Measurements from ENCODE around the gene RNF10. TPM values are rescaled to one million over a fixed set of nuclear protein-coding genes. Genes with fewer than 3 reads are reported as not detected.

The RNF10 gene
- polyA plus RNA-seq, 1 donor (not counting 4 experiments of a cell fraction or from before 2014, with no cell fraction given): 60.3 TPM

- Histone ChIP-seq H3K4me2 (ENCODE audit: control insufficient read depth, extremely low read depth, insufficient read depth, low read depth, low read length) (peak overlapping the region; percentile 96), H3K36me3 (ENCODE audit: control insufficient read depth in 2 of 2, extremely low read depth in 1 of 2, insufficient read depth in 2 of 2, low read length in 2 of 2) (peaks cover 8 to 16% of the 10 kb centered on the region in 2 experiments), H4K20me1 (ENCODE audit: control insufficient read depth, extremely low read depth, insufficient read depth, low read length) (peaks cover 19% of the 10 kb centered on the region), H3K9me3 (ENCODE audit: control insufficient read depth, low read depth, low read length) (no peaks in the 10 kb centered on the region), H3K79me2 (ENCODE audit: control insufficient read depth, insufficient read depth, low read length) (peaks cover 36% of the 10 kb centered on the region), H2AFZ (ENCODE audit: control insufficient read depth, low read length) (peak overlapping the region; percentile 85), H3K4me1 (ENCODE audit: control insufficient read depth, extremely low read depth, insufficient read depth, low read length) (peaks cover 12% of the 10 kb centered on the region), H3K9ac (ENCODE audit: control insufficient read depth, extremely low read depth, insufficient read depth, low read length) (peak overlapping the region; percentile 75), H3K27me3 (ENCODE audit: control insufficient read depth, extremely low read depth, insufficient read depth, low read length) (no peaks in the 10 kb centered on the region), H3K27ac (ENCODE audit: control insufficient read depth, insufficient read depth, low read length) (peak overlapping the region; percentile 71), H3K9me1 (ENCODE audit: control insufficient read depth, extremely low read depth, insufficient read depth, low read length) (no peaks in the 10 kb centered on the region), H3K4me3 (ENCODE audit: control insufficient read depth in 2 of 3, extremely low read depth in 1 of 3, insufficient read depth in 2 of 3, low read depth in 1 of 3, low read length in 3 of 3) (peak overlapping the region; percentile 80 to 99 (median 86))
- FAIRE-seq: no peak
- dilution Hi-C loops (cut with MboI; ENCODE audit: extremely low pct_ligation_motif_present, low sequenced_read_pairs): no loop called here
- TF ChIP-seq EZH2 (IDR thresholded peaks at IDR 0.05; ENCODE audit: low read length): no peak
- TF ChIP-seq, protein P1, sequence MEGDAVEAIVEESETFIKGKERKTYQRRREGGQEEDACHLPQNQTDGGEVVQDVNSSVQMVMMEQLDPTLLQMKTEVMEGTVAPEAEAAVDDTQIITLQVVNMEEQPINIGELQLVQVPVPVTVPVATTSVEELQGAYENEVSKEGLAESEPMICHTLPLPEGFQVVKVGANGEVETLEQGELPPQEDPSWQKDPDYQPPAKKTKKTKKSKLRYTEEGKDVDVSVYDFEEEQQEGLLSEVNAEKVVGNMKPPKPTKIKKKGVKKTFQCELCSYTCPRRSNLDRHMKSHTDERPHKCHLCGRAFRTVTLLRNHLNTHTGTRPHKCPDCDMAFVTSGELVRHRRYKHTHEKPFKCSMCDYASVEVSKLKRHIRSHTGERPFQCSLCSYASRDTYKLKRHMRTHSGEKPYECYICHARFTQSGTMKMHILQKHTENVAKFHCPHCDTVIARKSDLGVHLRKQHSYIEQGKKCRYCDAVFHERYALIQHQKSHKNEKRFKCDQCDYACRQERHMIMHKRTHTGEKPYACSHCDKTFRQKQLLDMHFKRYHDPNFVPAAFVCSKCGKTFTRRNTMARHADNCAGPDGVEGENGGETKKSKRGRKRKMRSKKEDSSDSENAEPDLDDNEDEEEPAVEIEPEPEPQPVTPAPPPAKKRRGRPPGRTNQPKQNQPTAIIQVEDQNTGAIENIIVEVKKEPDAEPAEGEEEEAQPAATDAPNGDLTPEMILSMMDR (optimal IDR thresholded peaks at IDR 0.05 in 1 of 3, IDR thresholded peaks at IDR 0.05 in 1 of 3, conservative IDR thresholded peaks at IDR 0.05 in 1 of 3; ENCODE audit: extremely low read depth in 1 of 3, insufficient read depth in 2 of 3, low read length in 3 of 3): no peak
- no peak for DNase-seq (ENCODE audit: low read depth, low spot score)
Observed at GRCh38 chr12:120495186-120495730, 38.9 kb upstream of the RNF10 start.

GRCh38 chr12:120495731-120496412, 38.3 kb upstream of the RNF10 start, which contains the start of gene DYNLL1:
Gene DYNLL1, plus strand, starts transcription at chr12:120496113. Its CDS starts 309 bp downstream, at chr12:120496422.
- peaks cover 12% of the 10 kb centered on the region for H3K4me1 ChIP-seq (ENCODE audit: control insufficient read depth, extremely low read depth, insufficient read depth, low read length)
- dilution Hi-C loops (cut with MboI; ENCODE audit: extremely low pct_ligation_motif_present, low sequenced_read_pairs): no loop called here
- H2AFZ ChIP-seq (ENCODE audit: control insufficient read depth, low read length): peak within 1 kb of the TSS; percentile 85

More at GRCh38 chr12:120495731-120496412, 38.3 kb upstream of the RNF10 start, which contains the start of gene DYNLL1:
- Histone ChIP-seq H3K9ac (ENCODE audit: control insufficient read depth, extremely low read depth, insufficient read depth, low read length) (peak within 1 kb of the TSS; percentile 85), H3K79me2 (ENCODE audit: control insufficient read depth, insufficient read depth, low read length) (peaks cover 36% of the 10 kb centered on the region), H3K4me2 (ENCODE audit: control insufficient read depth, extremely low read depth, insufficient read depth, low read depth, low read length) (peak within 1 kb of the TSS; percentile 96), H3K27me3 (ENCODE audit: control insufficient read depth, extremely low read depth, insufficient read depth, low read length) (no peaks in the 10 kb centered on the region), H3K9me1 (ENCODE audit: control insufficient read depth, extremely low read depth, insufficient read depth, low read length) (no peaks in the 10 kb centered on the region), H3K9me3 (ENCODE audit: control insufficient read depth, low read depth, low read length) (no peaks in the 10 kb centered on the region), H4K20me1 (ENCODE audit: control insufficient read depth, extremely low read depth, insufficient read depth, low read length) (peaks cover 19% of the 10 kb centered on the region), H3K36me3 (ENCODE audit: control insufficient read depth in 2 of 2, extremely low read depth in 1 of 2, insufficient read depth in 2 of 2, low read length in 2 of 2) (peaks cover 7 to 16% of the 10 kb centered on the region in 2 experiments), H3K27ac (ENCODE audit: control insufficient read depth, insufficient read depth, low read length) (peak within 1 kb of the TSS; percentile 71), H3K4me3 (ENCODE audit: control insufficient read depth in 2 of 3, extremely low read depth in 1 of 3, insufficient read depth in 2 of 3, low read depth in 1 of 3, low read length in 3 of 3) (peak within 1 kb of the TSS; percentile 86 to 99 (median 97))
- no peak for TF ChIP-seq EZH2 (IDR thresholded peaks at IDR 0.05; ENCODE audit: low read length)
- TF ChIP-seq, protein P1 (optimal IDR thresholded peaks at IDR 0.05 in 1 of 3, IDR thresholded peaks at IDR 0.05 in 1 of 3, conservative IDR thresholded peaks at IDR 0.05 in 1 of 3; ENCODE audit: extremely low read depth in 1 of 3, insufficient read depth in 2 of 3, low read length in 3 of 3): peak in 1 of 3 experiments; percentile 1
- peak; percentile 84 for DNase-seq (ENCODE audit: low read depth, low spot score)
- FAIRE-seq: peak; percentile 71
